CD4-positive, CD25-positive, alpha-beta regulatory T cell (primary cell): ENCODE data around the gene FAP. TPM values are rescaled to one million over a fixed set of nuclear protein-coding genes. Genes with fewer than 3 reads are reported as not detected.

Experiments used
- ATAC-seq, 2 donors: fragments of 150-1000 bp; cut with Tn5 transposase; one replicate each; pipeline ENCODE4 v1.10.0; 2021; ENCODE audit warnings: low read depth in 2 of 2, moderate number of reproducible peaks in 2 of 2, moderate library complexity in 1 of 2
- DNase-seq, 3 donors: peaks; one replicate each; pipeline versions ENCODE4 v3.0.0 to v3.0.0-alpha.2; 2012 to 2022; ENCODE audit warnings: mixed read lengths in 1 of 3
- H3K27ac ChIP-seq: one replicate; pipeline ENCODE4 v1.7.0; 2013; ENCODE audit warnings: mild to moderate bottlenecking, low read length; ENCODE audit not compliant: insufficient read depth, poor library complexity, severe bottlenecking
- H3K27me3 ChIP-seq: one replicate; pipeline ENCODE4 v1.7.0; 2013; ENCODE audit warnings: low read length; ENCODE audit not compliant: control insufficient read depth, insufficient read depth
- H3K36me3 ChIP-seq: one replicate; pipeline ENCODE4 v1.7.0; 2013; ENCODE audit warnings: mild to moderate bottlenecking, low read length, moderate library complexity; ENCODE audit not compliant: control insufficient read depth, insufficient read depth
- H3K4me1 ChIP-seq: 2 replicates; pipeline ENCODE4 v1.7.0; 2013; ENCODE audit warnings: mild to moderate bottlenecking, low read length; ENCODE audit not compliant: insufficient read depth, control insufficient read depth, poor library complexity, severe bottlenecking
- H3K4me3 ChIP-seq: one replicate; pipeline ENCODE4 v1.7.0; 2013; ENCODE audit warnings: low read depth, mild to moderate bottlenecking, low read length, moderate library complexity
- H3K9me3 ChIP-seq, 2 experiments: 1 replicate in 1 of 2; 2 replicates in 1 of 2; pipeline ENCODE4 v1.7.0; 2013; ENCODE audit warnings: low read length in 2 of 2, mild to moderate bottlenecking in 1 of 2, moderate library complexity in 1 of 2; ENCODE audit not compliant: control insufficient read depth in 2 of 2
- H3K27ac Mint-ChIP-seq, 3 donors: one replicate each; pipeline ENCODE4 v1.8.0; 2020 to 2022; ENCODE audit warnings: mild to moderate bottlenecking in 3 of 3, mixed read lengths in 3 of 3, moderate library complexity in 2 of 3
- H3K27me3 Mint-ChIP-seq: one replicate; pipeline ENCODE4 v1.8.0; 2022; ENCODE audit warnings: mild to moderate bottlenecking, mixed read lengths
- H3K36me3 Mint-ChIP-seq: one replicate; pipeline ENCODE4 v1.8.0; 2020; ENCODE audit warnings: mixed read lengths
- H3K4me1 Mint-ChIP-seq, 4 donors: one replicate each; pipeline ENCODE4 v1.8.0; 2020 to 2022; ENCODE audit warnings: mixed read lengths in 4 of 4, mild to moderate bottlenecking in 1 of 4
- H3K4me3 Mint-ChIP-seq, 4 donors: one replicate each; pipeline ENCODE4 v1.8.0; 2020 to 2022; ENCODE audit warnings: mild to moderate bottlenecking in 4 of 4, mixed read lengths in 4 of 4, moderate library complexity in 3 of 4
- H3K9me3 Mint-ChIP-seq, 7 donors: one replicate each; pipeline ENCODE4 v1.8.0; 2020 to 2022; ENCODE audit warnings: mixed read lengths in 7 of 7, mild to moderate bottlenecking in 3 of 7, moderate library complexity in 2 of 7
- polyA plus RNA-seq, 4 donors: library from polyadenylated mRNA; unstranded; fragments of 300-500 nt; fragmentation: Illumina TruSeq; gene quantifications; one replicate each; pipeline ENCODE4 v1.2.3, GENCODE V29; 2021
- total RNA-seq: library from RNA; stranded (reverse); gene quantifications from one replicate; pipeline ENCODE4 v1.2.3, GENCODE V29; 2022

The FAP gene
- total and polyA plus RNA-seq, 5 donors from 2014 or later = not detected

GRCh38 chr2:162199913-162200312, 43.3 kb downstream of the FAP start:
- Mint-ChIP-seq H3K4me3 (no peak overlapping the region), H3K9me3 (no peaks in the 10 kb centered on the region), H3K27me3 (peaks cover 19% of the 10 kb centered on the region), H3K27ac (no peak overlapping the region), H3K4me1 (no peaks in the 10 kb centered on the region), H3K36me3 (no peaks in the 10 kb centered on the region)
- no peak overlapping the region for H3K27ac ChIP-seq
- no peaks in the 10 kb centered on the region for H3K4me1 ChIP-seq
- no peak for ATAC-seq
- H3K4me3 ChIP-seq = no peak overlapping the region
- H3K36me3 ChIP-seq = no peaks in the 10 kb centered on the region
- no peak for DNase-seq
- H3K9me3 ChIP-seq = no peaks in the 10 kb centered on the region
- H3K27me3 ChIP-seq = peaks cover 4% of the 10 kb centered on the region

GRCh38 chr2:162198239-162198638, 45.0 kb downstream of the FAP start:
- H3K4me1 Mint-ChIP-seq = no peaks in the 10 kb centered on the region
- no peaks in the 10 kb centered on the region for H3K9me3 Mint-ChIP-seq
- no peaks in the 10 kb centered on the region for H3K36me3 Mint-ChIP-seq
- peaks cover 19% of the 10 kb centered on the region for H3K27me3 Mint-ChIP-seq
- ATAC-seq (no peak), DNase-seq (no peak)
- H3K4me3 Mint-ChIP-seq = no peak overlapping the region
- no peaks in the 10 kb centered on the region for H3K36me3 ChIP-seq
- no peak overlapping the region for H3K27ac Mint-ChIP-seq
- H3K27me3 ChIP-seq = peaks cover 2% of the 10 kb centered on the region
- H3K9me3 ChIP-seq = no peaks in the 10 kb centered on the region
- H3K4me1 ChIP-seq = no peaks in the 10 kb centered on the region
- no peak overlapping the region for H3K4me3 ChIP-seq
- H3K27ac ChIP-seq = no peak overlapping the region

- H3K9me3 ChIP-seq = no peaks in the 10 kb centered on the region
- peaks cover 24% of the 10 kb centered on the region for H3K27me3 Mint-ChIP-seq
- ATAC-seq = no peak
- no peak overlapping the region for H3K27ac Mint-ChIP-seq
- H3K9me3 Mint-ChIP-seq = no peaks in the 10 kb centered on the region
- no peak overlapping the region for H3K4me3 Mint-ChIP-seq
- peaks cover 6% of the 10 kb centered on the region for H3K27me3 ChIP-seq
- no peaks in the 10 kb centered on the region for H3K4me1 ChIP-seq
- H3K27ac ChIP-seq = no peak overlapping the region
- H3K36me3 ChIP-seq = no peaks in the 10 kb centered on the region
- H3K4me1 Mint-ChIP-seq = no peaks in the 10 kb centered on the region
- H3K36me3 Mint-ChIP-seq = no peaks in the 10 kb centered on the region
- no peak for DNase-seq
- H3K4me3 ChIP-seq = no peak overlapping the region
These were observed 46.0 kb downstream of the FAP start for GRCh38 chr2:162197069-162197825.

DNA sequence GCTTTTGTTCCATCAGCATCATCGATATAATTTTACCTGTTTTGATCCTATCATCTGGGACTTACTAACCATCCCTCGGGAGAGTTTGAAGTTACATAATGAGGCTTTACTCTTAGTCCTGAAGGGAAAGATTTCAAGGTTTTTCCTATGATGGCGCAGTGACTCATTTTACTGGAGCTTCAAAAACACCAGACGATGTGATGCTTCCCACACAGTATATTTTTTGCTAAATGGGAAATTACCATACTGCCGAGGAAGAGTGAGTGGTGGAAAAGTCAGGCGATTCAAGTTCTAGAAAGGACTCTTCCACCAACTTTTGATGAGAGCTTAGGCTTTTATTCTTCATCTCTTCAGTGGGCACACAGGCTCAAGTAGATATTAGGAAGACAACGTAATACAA, 46.6 kb downstream of the FAP start:
- Histone ChIP-seq H3K9me3 (no peaks in the 10 kb centered on the region), H3K4me3 (no peak overlapping the region), H3K27ac (no peak overlapping the region), H3K36me3 (no peaks in the 10 kb centered on the region), H3K27me3 (peaks cover 8% of the 10 kb centered on the region), H3K4me1 (no peaks in the 10 kb centered on the region)
- no peaks in the 10 kb centered on the region for H3K36me3 Mint-ChIP-seq
- no peaks in the 10 kb centered on the region for H3K4me1 Mint-ChIP-seq
- ATAC-seq (no peak), DNase-seq (no peak)
- H3K4me3 Mint-ChIP-seq = no peak overlapping the region
- H3K9me3 Mint-ChIP-seq = no peaks in the 10 kb centered on the region
- H3K27ac Mint-ChIP-seq = no peak overlapping the region
- peaks cover 21% of the 10 kb centered on the region for H3K27me3 Mint-ChIP-seq

DNA sequence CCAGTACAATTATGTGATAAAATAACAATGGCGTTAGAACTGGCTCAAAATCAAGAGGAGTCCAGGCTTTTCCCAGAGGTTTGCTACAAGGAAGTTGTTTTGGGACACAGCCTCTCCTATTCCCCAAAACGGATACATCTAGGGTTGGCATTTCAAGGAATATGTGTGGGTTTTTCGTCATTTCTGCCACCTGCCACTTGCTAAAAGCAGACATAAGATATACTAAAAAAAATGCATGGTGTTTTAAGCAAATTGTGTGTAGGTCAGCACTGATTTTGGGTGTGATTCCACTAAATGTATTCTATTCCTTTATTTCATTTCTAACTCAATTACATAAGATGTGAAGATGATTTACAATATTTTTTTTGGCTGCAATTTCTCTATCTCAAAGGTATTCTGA, 54.8 kb downstream of the FAP start:
- DNase-seq (no peak), ATAC-seq (no peak)
- no peaks in the 10 kb centered on the region for H3K9me3 Mint-ChIP-seq
- no peak overlapping the region for H3K27ac Mint-ChIP-seq
- H3K27ac ChIP-seq = no peak overlapping the region
- H3K4me3 ChIP-seq = no peak overlapping the region
- H3K4me1 Mint-ChIP-seq = no peaks in the 10 kb centered on the region
- no peaks in the 10 kb centered on the region for H3K4me1 ChIP-seq
- peaks cover 20% of the 10 kb centered on the region for H3K27me3 Mint-ChIP-seq
- H3K36me3 ChIP-seq = no peaks in the 10 kb centered on the region
- H3K4me3 Mint-ChIP-seq = no peak overlapping the region
- H3K27me3 ChIP-seq = peaks cover 9% of the 10 kb centered on the region
- H3K9me3 ChIP-seq = no peaks in the 10 kb centered on the region
- no peaks in the 10 kb centered on the region for H3K36me3 Mint-ChIP-seq

DNA sequence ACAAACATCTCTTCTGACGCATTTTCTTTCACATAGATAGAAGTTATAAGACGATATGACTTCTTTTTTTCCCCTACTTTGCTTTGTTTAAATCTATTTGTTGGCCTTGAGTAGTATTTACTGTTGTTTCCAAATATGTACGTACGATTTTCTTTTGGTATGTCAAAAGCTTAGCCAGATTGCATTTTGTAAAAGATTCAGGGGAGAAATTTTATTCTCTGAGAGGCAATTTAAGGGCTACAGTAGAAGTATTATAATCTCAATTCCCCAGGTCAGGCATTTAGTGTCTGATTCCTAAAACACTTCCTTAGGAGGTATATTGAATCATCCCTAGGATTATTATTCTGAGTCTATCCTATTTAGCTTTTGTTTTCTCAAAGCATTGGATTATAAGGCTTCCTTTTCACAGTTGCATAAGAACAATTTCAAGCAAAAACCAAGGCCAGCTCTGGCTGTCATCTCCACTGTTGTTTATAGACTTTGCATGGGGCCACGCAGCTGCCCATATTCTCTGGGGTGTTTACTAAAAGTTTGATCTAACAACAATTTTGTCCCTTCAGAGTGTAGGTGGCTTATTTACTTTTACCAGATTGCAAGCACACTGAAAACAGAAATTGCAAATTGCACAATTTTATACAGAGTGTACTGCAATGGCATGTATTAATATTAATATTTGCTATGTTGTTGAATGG, 57.6 kb downstream of the FAP start:
- Histone ChIP-seq H3K4me1 (no peaks in the 10 kb centered on the region), H3K4me3 (no peak overlapping the region), H3K27ac (no peak overlapping the region), H3K27me3 (no peaks in the 10 kb centered on the region), H3K9me3 (no peaks in the 10 kb centered on the region), H3K36me3 (no peaks in the 10 kb centered on the region)
- ATAC-seq (no peak), DNase-seq (no peak)
- H3K4me1 Mint-ChIP-seq = no peaks in the 10 kb centered on the region
- no peak overlapping the region for H3K4me3 Mint-ChIP-seq
- H3K9me3 Mint-ChIP-seq = peaks cover 0 to under 1% (median 0%) of the 10 kb centered on the region in 7 donors
- no peak overlapping the region for H3K27ac Mint-ChIP-seq
- no peaks in the 10 kb centered on the region for H3K36me3 Mint-ChIP-seq
- peaks cover 9% of the 10 kb centered on the region for H3K27me3 Mint-ChIP-seq

- no peak for DNase-seq
- H3K4me1 ChIP-seq = no peaks in the 10 kb centered on the region
- ATAC-seq = no peak
- H3K4me1 Mint-ChIP-seq = no peaks in the 10 kb centered on the region
- H3K9me3 ChIP-seq = no peaks in the 10 kb centered on the region
- no peaks in the 10 kb centered on the region for H3K27me3 ChIP-seq
- H3K9me3 Mint-ChIP-seq = peaks cover 0 to 3% (median 0%) of the 10 kb centered on the region in 7 donors
- no peak overlapping the region for H3K27ac ChIP-seq
- no peak overlapping the region for H3K4me3 ChIP-seq
- no peaks in the 10 kb centered on the region for H3K36me3 Mint-ChIP-seq
- no peak overlapping the region for H3K27ac Mint-ChIP-seq
- H3K36me3 ChIP-seq = no peaks in the 10 kb centered on the region
- H3K27me3 Mint-ChIP-seq = peaks cover 9% of the 10 kb centered on the region
- no peak overlapping the region for H3K4me3 Mint-ChIP-seq
These were observed 58.3 kb downstream of the FAP start for GRCh38 chr2:162184821-162185450.
